Erythroblast (primary cell): ENCODE results near the gene ISG15.

Experiments
- DNase-seq, 2 experiments: peaks; one replicate each; lab custom pipeline; 2025; lab: John Stamatoyannopoulos, UW
- GATA1 ChIP-seq: IDR thresholded peaks from 2 replicates; pipeline ENCODE4 v1.6.1; 2011; ENCODE audit warnings: low read depth, mild to moderate bottlenecking, control low read depth, low read length, moderate library complexity
- POLR2A ChIP-seq: IDR thresholded peaks from 2 replicates; pipeline ENCODE4 v1.6.1; 2011; ENCODE audit warnings: mild to moderate bottlenecking, low read length

ISG15 gene

DNA sequence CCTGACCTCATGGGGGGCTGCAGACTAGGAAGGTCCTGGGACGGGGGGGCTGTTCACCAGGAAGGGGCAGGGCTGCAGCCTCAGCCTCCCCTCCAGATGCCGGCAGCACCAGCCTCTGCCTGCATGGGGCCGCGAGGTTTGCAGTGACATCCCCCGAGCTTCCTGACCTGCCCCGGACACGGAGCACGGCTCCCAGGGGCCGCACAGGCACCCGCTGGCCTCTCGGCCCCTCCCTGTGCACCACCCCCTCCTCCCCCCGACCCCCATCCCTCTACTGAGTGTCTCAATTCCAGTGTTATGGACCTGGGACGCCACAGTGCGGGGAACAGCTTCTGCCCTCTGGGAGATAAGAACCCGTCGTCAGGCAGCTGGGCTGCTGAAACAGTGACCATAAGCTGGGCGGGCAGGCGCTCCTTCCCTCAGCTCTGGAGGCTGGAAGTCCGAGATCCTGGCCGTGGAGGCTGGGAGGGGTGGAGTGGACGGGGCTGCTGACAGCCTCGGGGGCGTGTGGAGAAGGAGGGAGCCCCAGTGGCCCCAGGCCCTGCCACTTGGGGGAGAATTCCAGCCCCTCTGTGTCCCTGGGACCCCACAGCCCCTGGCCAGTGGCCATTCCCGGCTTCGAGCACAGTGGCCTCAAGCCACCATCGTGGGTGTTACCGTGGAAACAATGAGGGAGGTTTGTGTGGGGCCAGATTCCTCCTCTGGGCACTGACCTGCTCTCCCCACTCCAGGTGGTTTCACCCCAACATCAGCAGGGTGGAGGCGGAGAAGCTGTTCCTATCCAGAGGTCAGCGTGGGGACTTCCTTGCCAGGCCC lies 49.3 kb downstream of the ISG15 start:
- peak; percentile 29 to 33 for DNase-seq
- TF ChIP-seq GATA1 (no peak), POLR2A (no peak)

DNA sequence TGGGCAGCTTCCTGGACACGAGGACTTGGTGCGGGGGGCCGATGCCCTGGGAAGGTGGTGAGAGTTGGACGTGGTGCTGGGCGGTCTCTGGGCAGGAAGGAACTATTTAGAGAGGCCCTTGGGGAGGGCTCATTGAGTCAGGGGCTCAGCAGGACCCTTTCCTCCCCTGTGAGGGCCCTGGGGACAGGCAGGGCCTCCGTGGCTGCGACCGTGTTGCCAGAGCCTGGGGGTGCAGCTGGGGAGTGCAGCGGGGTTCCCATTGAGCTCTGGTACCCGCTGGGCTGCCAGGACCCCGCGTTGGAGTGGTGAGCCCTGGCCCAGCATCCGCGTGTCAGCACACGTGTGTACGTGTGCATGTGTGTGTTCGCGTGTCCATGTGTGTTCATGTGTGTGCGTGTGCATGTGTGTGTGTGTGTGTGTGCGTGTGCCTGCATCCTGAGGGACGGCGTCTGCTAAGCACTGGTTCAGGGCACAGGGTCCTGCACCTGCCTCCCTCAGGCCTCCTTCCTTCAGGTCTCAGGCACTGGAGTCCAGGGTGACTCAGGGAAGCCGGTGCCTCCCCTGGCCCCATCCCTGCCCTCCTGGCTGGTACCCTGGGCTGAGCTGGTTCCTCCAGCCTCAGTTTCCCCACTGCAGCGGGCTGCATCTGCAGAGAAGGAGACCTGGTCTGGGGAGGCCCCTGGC lies 50.1 kb downstream of the ISG15 start:
- TF ChIP-seq GATA1 (no peak), POLR2A (no peak)
- DNase-seq = no peak
